HuH-7 (cell line): ENCODE results near the gene CASP10.
"Not testable (repeated sequence)": the region's sequence is repeated elsewhere in the genome, so short reads cannot be mapped to it uniquely, and the experiment has no call there.

Experiments
- DNase-seq: peaks from one replicate; pipeline ENCODE4 v3.0.0; 2011; ENCODE audit warnings: low spot score

The CASP10 gene, protein sequence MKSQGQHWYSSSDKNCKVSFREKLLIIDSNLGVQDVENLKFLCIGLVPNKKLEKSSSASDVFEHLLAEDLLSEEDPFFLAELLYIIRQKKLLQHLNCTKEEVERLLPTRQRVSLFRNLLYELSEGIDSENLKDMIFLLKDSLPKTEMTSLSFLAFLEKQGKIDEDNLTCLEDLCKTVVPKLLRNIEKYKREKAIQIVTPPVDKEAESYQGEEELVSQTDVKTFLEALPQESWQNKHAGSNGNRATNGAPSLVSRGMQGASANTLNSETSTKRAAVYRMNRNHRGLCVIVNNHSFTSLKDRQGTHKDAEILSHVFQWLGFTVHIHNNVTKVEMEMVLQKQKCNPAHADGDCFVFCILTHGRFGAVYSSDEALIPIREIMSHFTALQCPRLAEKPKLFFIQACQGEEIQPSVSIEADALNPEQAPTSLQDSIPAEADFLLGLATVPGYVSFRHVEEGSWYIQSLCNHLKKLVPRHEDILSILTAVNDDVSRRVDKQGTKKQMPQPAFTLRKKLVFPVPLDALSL

DNA sequence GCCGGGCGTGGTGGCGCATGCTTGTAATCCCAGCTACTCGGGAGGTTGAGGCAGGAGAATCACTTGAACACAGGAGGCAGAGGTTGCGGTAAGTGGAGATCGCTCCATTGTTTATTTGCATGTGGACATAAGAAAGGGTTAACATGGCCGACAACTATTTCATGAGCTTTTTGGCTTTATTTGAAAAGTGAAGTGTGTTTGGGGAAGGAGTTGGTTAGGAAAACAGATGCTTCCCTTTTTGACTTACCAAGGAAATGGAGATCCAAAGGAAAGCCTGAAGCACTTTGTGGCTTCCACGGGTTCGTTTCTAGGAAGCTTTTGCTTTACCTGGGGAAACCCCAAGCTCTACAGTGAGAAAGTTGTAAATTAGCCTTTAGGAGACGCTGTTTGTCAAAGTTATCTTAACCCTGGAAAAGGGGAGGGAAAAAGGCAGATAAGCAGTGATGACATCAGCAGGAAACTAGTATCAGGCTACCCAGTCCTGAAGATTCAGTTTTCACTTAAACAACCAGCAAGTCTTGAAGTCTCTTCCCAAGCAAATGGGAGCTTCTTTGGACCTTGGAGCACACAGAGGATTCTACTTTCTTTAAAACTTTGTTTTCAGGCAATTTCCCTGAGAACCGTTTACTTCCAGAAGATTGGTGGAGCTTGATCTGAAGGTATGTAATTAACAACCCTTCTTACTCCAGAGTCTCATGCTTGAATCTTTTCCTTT, at the start of gene CASP10:
Gene CASP10 (plus strand): TSS at position 492 of the 715 bp plus-strand sequence. CDS start 2,637 bp downstream, outside the sequence.
- DNase-seq: peak; percentile 78

DNA sequence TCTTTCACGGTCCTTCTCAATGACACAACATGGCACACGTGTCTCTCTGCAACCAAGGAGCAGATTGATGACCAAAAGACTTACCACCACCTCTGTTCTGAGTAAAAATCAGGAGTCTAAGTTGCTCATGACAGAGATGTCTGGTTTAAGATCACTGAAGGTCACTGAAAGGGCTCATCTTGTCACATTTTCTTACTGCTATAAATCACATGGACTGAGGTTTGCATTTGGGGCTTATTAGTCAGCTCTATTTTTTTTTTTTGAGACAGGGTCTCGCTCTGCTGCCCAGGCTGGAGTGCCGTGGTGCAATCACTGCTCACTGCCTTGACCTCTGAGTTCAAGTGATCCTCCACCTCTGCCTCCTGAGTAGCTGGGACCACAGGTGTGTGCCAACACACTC, 47.6 kb upstream of the CASP10 start:
- no peak for DNase-seq

DNA sequence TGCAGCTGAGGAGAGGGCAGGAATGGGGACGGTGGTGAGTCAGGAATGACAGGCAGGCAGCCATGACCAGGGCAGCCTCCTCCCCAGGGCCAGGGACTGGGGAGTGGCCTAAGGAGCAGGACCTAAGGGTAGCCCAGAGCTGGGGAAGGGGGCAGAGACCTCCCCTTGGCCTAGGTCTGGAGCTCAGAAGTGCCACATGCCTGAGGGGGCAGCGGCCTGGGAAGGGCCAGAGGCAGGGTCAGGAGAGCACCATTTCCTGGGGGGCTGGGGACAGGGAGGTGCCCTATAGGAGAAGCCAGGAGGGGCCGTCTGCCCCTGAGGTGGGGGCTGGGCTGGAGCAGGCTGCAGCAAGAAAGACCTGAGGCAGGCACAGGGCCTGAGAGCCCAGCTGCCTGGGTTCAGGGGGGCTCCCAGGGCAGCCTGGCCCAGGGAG, 46.0 kb upstream of the CASP10 start:
- no peak for DNase-seq

DNA sequence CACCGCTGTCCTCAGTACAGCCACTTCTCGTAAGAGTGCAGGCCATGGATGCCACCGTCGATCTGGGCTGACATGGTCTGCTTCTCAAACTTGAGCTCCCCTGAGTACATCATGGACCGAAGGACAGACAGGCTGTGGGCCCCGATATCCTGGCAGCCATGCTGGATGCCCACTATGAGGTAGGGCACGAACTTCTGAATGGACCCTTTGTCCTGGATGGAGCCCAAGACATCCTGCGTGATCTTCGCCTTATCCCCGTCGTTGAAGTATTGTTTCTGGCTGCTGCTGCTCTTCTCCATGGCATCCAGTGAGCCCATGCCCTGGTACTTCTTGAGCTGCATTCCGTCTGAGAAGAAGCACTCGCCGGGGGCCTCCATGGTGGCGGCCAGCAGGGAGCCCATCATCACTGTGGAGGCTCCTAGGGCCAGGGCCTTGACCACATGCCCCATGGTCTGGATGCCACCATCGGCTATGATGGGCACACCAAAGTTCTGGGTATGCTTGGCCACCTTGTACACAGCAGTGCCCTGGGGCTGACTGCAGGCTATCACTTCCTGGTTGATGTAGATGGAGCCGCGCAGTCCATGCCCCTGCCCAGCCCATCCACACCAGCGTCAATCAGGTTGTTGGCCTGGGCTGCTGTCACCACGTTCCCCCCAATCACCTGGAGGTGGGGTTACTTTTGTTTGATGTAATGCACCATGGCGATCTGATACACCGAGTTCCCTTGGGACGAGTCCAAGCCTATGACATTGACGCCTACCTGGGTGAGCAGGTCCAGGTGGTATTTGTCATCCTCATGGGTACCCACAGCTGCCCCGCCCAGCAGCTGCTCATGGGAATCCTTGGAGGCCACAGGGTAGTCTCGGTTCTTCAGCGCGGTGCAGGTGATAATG, 45.2 kb upstream of the CASP10 start:
- DNase-seq: no peak

DNA sequence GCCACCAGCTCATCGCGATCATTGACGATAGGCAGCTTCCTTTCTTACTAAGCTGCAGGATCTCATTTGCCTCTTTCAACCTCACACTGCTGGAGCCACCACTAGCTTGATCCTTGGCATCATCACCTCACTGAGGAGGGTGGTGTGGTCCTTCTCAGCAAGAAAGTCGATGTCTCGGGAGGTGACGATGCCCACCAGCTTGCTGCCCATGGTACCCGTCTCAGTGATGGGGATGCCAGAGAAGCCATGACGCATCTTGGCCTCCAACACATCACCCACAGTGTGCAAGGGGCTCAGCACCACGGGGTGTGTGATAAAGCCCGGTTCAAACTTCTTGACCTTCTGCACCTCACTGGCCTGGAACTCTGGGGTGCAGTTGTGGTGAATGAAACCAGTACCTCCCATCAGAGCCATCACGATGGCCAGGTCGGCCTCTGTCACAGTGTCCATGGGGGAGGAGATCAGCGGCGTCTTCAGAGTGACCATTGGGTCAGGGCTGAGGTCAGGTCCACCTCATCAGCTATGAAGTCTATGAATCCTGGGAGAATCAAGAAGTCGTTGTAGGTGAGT, 44.5 kb upstream of the CASP10 start:
- no peak for DNase-seq

DNA sequence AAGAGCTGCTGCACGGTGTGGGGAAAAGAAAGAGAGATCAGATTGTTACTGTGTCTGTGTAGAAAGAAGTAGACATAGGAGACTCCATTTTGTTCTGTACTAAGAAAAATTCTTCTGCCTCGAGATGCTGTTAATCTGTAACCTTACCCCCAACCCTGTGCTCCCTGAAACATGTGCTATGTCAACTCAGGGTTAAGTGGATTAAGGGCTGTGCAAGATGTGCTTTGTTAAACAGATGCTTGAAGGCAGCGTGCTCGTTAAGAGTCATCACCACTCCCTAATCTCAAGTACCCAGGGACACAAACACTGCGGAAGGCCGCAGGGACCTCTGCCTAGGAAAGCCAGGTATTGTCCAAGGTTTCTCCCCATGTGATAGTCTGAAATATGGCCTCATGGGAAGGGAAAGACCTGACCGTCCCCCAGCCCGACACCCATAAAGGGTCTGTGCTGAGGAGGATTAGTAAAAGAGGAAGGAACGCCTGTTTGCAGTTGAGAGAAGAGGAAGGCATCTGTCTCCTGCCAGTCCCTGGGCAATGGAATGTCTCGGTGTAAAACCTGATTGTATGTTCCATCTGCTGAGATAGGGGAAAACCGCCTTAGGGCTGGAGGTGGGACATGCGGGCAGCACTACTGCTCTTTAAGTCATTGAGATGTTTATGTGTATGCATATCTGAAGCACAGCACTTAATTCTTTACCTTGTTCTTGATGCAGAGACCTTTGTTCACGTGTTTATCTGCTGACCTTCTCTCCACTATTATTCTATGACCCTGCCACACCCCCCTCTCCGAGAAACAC, 43.8 kb upstream of the CASP10 start:
- DNase-seq: not testable (repeated sequence)

DNA sequence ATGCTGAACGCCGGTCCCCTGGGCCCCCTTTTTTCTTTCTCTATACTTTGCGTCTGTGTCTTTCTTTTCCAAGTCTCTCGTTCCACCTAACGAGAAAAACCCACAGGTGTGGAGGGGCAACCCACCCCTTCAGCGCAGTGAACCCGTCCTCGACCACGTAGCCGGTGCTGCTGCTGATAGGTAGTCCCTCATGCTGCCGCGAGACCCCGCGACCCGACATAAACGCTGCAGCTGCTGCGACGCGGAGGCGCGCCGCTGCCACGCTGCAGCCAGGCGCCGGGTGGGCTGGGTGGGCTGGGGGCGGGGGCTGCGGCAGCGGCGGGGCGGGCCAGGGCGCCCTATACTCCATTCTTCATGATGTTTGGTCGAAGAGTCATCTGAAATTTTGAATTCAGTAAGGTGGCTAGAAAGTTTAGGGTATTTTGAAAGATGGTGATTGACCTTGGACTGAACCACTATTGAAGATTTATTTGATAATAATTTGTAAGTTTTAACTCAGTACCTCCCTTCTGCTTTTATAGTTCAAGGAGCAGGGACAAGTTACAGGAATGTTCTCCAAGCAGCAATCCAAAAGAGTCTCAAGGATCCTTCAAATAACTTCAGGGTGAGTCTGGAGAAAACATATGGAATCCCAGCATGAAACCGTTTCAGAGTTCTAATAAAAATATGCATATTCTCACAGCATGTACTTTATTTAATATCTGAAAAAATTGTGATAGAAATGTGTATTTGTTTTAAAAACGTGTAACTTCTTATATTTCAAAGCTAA, 42.9 kb upstream of the CASP10 start:
- no peak for DNase-seq

DNA sequence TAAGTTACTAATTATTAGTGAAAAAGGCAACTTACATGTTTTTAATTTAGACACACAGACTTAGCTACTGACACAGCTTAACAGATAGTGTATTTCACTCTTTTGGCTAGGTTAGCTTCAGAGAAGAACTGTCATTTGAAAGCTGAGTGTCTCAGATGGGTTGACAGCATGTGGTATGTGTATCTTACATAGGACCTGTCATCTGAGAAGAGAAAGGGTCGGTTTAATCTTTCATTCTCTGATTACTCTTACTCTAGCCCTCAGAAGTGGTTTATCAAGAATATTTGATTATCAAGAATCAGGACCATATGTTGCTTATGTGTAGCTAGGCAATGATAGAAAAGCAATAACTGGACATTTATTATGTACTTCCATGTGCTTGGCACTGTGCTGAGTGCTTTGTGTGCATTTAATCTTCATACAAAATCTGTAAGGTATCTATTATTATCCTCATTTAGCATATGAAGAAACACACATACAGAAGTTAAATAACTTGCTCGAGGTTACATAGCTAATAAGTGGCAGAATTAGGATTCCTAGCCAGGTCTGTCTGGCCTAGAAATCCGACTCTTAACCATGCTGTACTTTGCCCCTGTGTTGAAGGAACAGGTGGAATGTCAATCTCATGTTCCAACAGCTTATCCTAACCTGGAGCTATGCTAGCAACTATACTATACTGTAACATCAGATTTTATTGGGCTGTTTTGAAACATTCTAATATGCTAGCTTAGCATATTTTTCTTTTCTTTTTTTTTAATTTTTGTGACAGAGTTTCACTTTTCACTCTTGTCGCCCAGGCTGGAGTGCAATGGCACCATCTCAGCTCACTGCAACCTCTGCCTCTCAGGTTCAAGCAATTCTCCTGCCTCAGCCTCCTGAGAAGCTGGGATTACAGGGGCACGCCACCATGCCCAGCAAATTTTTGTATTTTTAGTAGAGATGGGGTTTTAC, 38.6 kb upstream of the CASP10 start:
- peak; percentile 45 for DNase-seq

DNA sequence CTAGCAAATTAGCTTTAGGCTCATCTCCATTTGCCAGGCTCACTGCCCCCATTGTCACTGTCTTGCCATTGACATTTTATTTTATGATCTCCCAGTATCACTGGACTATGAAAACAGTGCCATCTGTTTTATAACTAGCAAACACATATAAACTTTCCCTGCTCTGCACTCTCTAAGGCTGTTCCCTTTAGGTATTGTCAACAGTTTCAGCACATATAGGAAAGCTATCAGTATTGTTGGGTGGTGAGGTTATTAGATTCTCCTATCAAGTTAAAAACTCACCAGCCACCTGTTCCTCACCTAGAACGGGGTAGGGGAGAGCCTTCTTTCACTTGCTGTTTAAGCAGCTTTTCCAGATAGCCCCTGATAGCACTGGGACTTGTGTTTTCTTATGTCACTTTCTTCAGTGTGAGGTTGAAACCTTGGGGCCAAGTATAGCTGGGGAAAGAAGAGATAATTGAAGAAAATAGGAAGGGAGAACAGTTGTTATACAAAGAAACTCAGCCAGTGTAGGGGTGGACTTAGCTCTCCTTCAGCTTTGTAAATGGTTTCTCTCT, 34.4 kb upstream of the CASP10 start:
- DNase-seq: no peak

DNA sequence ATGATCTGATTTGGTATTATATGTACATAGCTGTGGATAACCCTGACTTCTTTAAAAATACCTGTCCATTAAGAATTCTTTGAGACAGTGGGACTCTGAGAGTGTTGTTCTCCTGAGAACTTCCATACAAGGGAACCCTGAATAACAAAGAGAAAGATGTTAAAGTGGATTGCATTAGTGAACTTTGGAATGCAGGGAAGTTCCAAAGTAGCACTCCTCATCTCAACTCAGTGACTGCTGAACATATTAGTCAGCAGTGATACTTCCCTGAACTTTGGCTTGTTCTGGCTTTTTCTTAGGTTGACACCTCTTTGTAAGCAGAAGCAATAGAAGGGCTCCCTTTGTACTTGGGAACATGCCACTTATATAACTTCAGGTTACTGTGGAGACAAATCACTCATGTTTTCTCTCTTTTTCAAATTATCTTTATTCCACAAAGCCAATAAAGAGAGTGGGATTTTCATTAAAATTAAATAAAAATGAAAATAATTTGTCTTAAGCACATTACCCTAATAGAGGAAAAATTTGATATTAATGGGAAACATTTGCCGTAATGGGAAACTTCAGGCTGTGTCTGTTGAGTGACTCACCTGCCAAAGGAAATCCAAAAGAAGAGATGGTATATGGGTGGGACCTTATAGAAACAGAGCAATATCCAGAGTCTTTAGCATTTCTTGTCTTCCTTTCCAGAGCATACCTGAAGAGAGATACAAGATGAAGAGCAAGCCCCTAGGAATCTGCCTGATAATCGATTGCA, 33.7 kb upstream of the CASP10 start:
- peak; percentile 47 for DNase-seq

DNA sequence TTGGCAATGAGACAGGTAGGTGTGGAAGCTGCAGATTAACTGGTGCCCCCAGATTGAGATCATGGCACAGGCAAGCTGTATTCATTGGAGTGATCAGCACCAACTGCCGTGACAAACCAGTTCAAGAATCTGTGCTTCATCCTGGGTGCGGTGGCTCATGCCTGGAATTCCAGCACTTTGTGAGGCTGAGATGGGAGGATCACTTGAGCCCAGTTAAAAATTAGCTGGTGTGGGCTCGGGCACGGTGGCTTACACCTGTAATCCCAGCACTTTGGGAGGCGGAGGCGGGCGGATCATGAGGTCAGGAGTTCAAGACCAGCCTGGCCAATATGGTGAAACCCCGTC, 33.1 kb upstream of the CASP10 start:
- DNase-seq: not testable (repeated sequence)

DNA sequence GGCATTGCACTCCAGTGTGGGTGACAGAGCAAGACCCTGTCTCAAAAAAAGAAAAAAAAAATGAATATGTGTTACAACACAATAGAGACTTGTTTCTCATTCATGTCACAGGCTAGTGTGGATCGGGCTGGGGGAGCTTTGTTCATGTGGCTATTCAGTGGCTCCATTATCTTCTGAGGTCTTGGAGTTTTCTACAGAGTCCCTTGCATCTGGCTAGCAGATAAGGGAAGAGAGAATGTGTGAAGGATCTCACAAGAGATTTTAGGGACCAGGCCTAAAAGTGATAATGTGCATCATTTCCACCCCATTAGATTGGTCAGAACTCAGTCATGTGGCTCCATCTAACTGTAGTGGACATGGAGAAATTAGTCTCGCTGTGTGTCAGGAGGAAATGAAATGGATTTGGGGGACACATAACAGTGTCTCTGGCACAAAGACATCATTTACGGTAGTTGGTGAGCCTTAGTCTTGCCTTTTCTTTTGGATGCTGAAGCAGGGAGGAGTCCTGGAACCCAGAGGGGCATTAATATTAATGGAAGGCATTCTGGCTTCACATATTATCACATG, 32.4 kb upstream of the CASP10 start:
- DNase-seq: no peak

DNA sequence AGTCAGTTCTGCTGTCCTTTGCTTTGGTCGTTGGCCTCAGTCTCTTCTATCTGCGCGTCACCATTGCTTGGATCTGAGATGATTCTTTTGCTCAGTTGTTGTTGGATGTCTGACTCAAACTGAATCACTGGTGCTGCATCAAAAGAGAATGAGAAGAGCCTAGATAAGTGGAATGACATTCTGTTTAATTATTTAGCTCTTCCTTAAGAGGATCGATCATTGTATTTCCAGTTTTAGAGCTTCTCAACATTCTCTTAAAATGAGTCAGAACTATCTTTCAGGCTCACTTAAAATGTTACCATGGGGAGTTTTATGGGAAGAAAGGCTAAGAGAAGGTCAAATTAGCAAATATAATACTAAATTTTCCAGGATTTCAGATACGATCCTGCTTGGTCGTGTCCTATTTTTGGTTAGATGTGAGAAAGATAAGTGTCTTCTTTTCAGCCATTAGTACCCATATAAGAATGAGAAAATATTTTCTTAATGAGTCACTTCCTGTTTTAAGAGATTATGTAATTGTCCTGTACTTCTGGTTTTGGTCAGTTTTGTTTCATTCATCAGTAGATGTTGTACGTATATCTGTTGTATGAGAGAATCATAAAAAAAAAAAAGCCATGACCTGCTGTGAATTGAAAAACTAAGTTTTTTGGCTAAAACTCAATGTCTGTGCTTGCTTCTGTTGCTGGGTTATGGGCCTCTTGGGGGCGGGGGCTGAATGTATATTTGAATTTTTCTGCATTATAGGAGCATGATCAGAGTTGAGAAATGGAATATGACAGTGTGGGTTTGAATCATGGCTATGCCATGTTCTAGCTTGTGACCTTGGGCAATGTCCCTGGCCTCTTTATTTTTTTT, 31.6 kb upstream of the CASP10 start:
- no peak for DNase-seq

DNA sequence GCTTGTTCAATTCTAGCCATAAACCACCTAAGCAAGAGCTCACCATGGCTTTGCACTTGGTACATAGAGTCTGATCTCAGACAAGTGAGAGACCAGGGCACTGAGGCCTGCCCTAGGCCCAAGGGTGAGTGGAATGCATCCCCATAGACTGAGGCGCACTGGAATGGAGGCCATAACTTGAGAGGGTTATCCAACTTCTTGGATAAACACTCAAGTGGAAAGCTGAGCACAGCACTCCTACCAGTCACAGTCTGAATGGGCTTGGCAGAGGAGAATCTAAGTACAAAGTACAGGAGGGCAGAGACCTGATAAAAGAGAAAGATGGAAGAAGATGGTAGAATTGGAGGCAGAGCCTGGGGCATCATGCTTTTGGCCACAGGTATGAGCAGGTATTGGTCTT, 30.4 kb upstream of the CASP10 start:
- DNase-seq: no peak

DNA sequence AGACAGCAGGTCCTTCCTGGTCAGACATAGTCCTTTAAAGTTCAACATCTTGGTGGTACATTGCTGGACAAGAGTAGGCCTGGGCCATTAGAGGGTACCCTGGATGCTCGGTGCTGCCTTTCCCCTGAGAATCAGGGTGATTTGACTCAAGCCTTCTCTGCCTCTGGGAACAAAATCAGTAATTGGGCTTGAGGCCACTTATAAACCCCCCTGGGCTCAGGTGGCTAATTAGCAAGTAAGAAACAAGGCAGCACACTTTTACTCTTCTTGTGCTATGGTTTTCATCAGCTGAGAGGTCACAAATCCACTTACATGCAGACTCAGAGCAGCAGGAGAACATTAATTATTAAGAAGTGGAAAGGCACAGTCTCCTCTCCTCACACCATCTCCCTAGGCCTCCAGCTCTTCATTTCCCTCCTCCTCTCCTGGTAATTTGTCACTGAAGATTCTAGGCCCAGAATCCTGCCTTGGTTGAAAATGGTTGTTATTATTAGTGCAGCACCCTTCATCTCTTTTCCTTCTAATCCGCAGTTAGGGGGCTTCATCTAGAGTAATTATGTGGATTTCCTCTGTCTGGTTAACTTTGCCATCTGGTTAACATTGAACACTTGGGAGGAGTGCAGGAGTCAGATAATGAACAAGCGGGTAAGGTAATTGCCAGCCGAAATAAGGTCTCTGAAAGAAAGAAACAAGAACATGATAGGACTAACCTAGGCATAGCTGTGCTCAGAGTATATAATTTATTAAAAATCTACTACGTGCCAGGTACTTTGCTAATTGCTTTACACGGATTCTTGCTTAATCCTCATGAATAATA, 29.7 kb upstream of the CASP10 start:
- no peak for DNase-seq
